NCI-H2029 (cell line): ENCODE results near the gene RNF113B.

Experiments
- DNase-seq: peaks from one replicate; lab custom pipeline; 2025; lab: John Stamatoyannopoulos, UW

Gene RNF113B

GRCh38 chr13:98141509-98142379, 35.3 kb downstream of the RNF113B start:
- DNase-seq = no peak

GRCh38 chr13:98141091-98141490, 36.0 kb downstream of the RNF113B start:
- no peak for DNase-seq

GRCh38 chr13:98134901-98135300, 42.2 kb downstream of the RNF113B start:
- no peak for DNase-seq

GRCh38 chr13:98133946-98134345, 43.1 kb downstream of the RNF113B start:
- no peak for DNase-seq

- no peak for DNase-seq
These were observed 47.9 kb downstream of the RNF113B start for GRCh38 chr13:98129059-98129746.
